ENCODE data around the gene CADM1. TPM values are rescaled to one million over a fixed set of nuclear protein-coding genes. Genes with fewer than 3 reads are reported as not detected.

CADM1 gene
- total and polyA plus RNA-seq, 2 donors (not counting 1 experiment from before 2014, with no cell fraction given): 15.4 to 86.0 TPM

DNA sequence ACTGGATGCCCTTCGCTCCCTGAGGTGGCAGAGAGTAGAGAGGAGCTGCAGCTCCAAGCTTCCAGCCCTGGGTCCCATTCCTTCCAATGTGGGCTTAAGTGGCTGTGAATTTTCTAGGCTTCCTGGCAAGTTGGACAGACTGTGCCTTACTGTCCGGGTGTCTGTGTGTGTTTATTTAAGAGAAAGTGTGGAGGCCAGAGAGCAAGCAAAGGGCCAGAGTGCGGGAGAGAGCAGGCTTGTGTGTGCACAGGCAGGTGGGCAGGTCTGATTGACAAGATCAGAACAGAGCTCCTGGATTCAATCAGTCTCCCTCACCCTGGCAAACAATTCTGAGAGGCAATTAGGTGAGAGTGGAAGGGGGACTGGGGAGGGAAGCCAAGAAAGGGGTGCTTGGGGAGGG lies 347.0 kb downstream of the CADM1 start:
- H3K4me1 ChIP-seq (ENCODE audit: control insufficient read depth, extremely low read depth, insufficient read depth, low read length): no peaks in the 10 kb centered on the region
- H3K4me2 ChIP-seq (ENCODE audit: extremely low read depth, insufficient read depth, low read length): no peak overlapping the region
- no peaks in the 10 kb centered on the region for H3K9me3 ChIP-seq (ENCODE audit: control insufficient read depth, insufficient read depth, low read depth, low read length)

DNA sequence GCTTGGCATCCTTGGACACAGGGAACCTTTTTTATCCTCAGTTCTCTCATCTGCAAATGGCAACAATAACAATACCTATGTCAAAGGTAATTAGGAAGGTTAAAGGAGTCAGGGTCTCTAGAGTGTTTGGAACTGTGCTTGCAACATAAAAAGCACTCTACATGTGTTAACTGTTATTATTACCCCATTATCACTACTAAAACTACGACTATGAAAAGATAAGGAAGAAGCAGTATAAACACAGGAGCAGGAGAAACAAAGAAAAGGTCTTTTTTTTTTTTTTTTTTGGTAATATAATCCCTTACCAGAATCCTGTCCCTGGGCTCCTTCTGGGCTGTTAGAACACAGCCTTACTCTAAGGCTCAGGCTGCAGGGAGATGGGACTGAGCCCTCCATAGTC lies 348.2 kb downstream of the CADM1 start:
- no peak overlapping the region for H3K4me3 ChIP-seq (replicated peaks in 1 of 4; ENCODE audit: control extremely low read depth in 1 of 4, insufficient read depth in 1 of 4, low read depth in 3 of 4, low read length in 4 of 4)
- H3K27me3 ChIP-seq (ENCODE audit: control insufficient read depth, insufficient read depth, low read length): no peaks in the 10 kb centered on the region
- no peak overlapping the region for H3K4me2 ChIP-seq (ENCODE audit: extremely low read depth, insufficient read depth, low read length)
- no peak overlapping the region for H3K27ac ChIP-seq (ENCODE audit: insufficient read depth, low read length)
- no peak for TF ChIP-seq EZH2 (IDR thresholded peaks at IDR 0.05; ENCODE audit: low read length, missing control alignments)
- TF ChIP-seq, protein P1, sequence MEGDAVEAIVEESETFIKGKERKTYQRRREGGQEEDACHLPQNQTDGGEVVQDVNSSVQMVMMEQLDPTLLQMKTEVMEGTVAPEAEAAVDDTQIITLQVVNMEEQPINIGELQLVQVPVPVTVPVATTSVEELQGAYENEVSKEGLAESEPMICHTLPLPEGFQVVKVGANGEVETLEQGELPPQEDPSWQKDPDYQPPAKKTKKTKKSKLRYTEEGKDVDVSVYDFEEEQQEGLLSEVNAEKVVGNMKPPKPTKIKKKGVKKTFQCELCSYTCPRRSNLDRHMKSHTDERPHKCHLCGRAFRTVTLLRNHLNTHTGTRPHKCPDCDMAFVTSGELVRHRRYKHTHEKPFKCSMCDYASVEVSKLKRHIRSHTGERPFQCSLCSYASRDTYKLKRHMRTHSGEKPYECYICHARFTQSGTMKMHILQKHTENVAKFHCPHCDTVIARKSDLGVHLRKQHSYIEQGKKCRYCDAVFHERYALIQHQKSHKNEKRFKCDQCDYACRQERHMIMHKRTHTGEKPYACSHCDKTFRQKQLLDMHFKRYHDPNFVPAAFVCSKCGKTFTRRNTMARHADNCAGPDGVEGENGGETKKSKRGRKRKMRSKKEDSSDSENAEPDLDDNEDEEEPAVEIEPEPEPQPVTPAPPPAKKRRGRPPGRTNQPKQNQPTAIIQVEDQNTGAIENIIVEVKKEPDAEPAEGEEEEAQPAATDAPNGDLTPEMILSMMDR (conservative IDR thresholded peaks at IDR 0.05 in 1 of 2, IDR thresholded peaks at IDR 0.05 in 1 of 2; ENCODE audit: low read depth in 1 of 2, low read length in 2 of 2): no peak
- H4K20me1 ChIP-seq (ENCODE audit: control insufficient read depth, extremely low read depth, insufficient read depth, low read length): no peaks in the 10 kb centered on the region
- H3K4me1 ChIP-seq (ENCODE audit: control insufficient read depth, extremely low read depth, insufficient read depth, low read length): no peaks in the 10 kb centered on the region
- H3K79me2 ChIP-seq (ENCODE audit: control insufficient read depth, insufficient read depth, low read length): no peaks in the 10 kb centered on the region
- H3K36me3 ChIP-seq (ENCODE audit: control insufficient read depth, insufficient read depth, low read length): no peaks in the 10 kb centered on the region
- no peak overlapping the region for H2AFZ ChIP-seq (ENCODE audit: low read length)
- no peaks in the 10 kb centered on the region for H3K9me3 ChIP-seq (ENCODE audit: control insufficient read depth, insufficient read depth, low read depth, low read length)
- no peak overlapping the region for H3K9ac ChIP-seq (ENCODE audit: insufficient read depth, low read length)
- no peak for DNase-seq (ENCODE audit: low read depth in 2 of 2)

More for the DNA sequence above, 347.0 kb downstream of the CADM1 start:
- TF ChIP-seq, protein P1 (conservative IDR thresholded peaks at IDR 0.05 in 1 of 2, IDR thresholded peaks at IDR 0.05 in 1 of 2; ENCODE audit: low read depth in 1 of 2, low read length in 2 of 2): no peak
- TF ChIP-seq EZH2 (IDR thresholded peaks at IDR 0.05; ENCODE audit: low read length, missing control alignments): no peak
- H3K4me3 ChIP-seq (replicated peaks in 1 of 4; ENCODE audit: control extremely low read depth in 1 of 4, insufficient read depth in 1 of 4, low read depth in 3 of 4, low read length in 4 of 4): no peak overlapping the region
- no peaks in the 10 kb centered on the region for H3K27me3 ChIP-seq (ENCODE audit: control insufficient read depth, insufficient read depth, low read length)
- H4K20me1 ChIP-seq (ENCODE audit: control insufficient read depth, extremely low read depth, insufficient read depth, low read length): no peaks in the 10 kb centered on the region
- H3K9ac ChIP-seq (ENCODE audit: insufficient read depth, low read length): no peak overlapping the region
- H2AFZ ChIP-seq (ENCODE audit: low read length): no peak overlapping the region
- H3K27ac ChIP-seq (ENCODE audit: insufficient read depth, low read length): no peak overlapping the region
- no peaks in the 10 kb centered on the region for H3K36me3 ChIP-seq (ENCODE audit: control insufficient read depth, insufficient read depth, low read length)
- no peaks in the 10 kb centered on the region for H3K79me2 ChIP-seq (ENCODE audit: control insufficient read depth, insufficient read depth, low read length)
- no peak for DNase-seq (ENCODE audit: low read depth in 2 of 2)

DNA sequence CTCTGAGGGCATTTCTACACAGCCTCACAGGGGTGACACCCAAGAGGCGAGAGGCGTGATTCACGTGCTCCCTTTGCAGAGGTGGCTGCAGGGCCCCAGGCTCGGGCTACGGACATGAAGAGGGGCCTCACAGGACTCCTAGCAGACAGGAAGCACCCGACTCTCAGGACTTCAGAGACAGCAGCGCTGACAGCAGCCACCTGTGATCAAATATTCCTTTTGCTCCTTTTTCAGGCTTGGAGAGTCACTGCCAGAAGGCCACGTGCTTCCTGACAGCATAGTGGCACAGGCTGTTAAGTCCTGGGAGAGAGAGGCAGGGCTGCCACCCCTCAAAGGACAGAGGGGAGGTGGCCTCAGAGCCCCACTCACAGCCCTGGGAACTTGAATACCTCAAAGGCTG lies 348.9 kb downstream of the CADM1 start:
- H3K79me2 ChIP-seq (ENCODE audit: control insufficient read depth, insufficient read depth, low read length): no peaks in the 10 kb centered on the region
- H3K9ac ChIP-seq (ENCODE audit: insufficient read depth, low read length): no peak overlapping the region
- TF ChIP-seq, protein P1 (conservative IDR thresholded peaks at IDR 0.05 in 1 of 2, IDR thresholded peaks at IDR 0.05 in 1 of 2; ENCODE audit: low read depth in 1 of 2, low read length in 2 of 2): no peak
- no peak for TF ChIP-seq EZH2 (IDR thresholded peaks at IDR 0.05; ENCODE audit: low read length, missing control alignments)
- no peak overlapping the region for H3K27ac ChIP-seq (ENCODE audit: insufficient read depth, low read length)
- no peak overlapping the region for H2AFZ ChIP-seq (ENCODE audit: low read length)
- DNase-seq (ENCODE audit: low read depth in 2 of 2): no peak
- H3K4me2 ChIP-seq (ENCODE audit: extremely low read depth, insufficient read depth, low read length): no peak overlapping the region
- no peak overlapping the region for H3K4me3 ChIP-seq (replicated peaks in 1 of 4; ENCODE audit: control extremely low read depth in 1 of 4, insufficient read depth in 1 of 4, low read depth in 3 of 4, low read length in 4 of 4)
- no peaks in the 10 kb centered on the region for H4K20me1 ChIP-seq (ENCODE audit: control insufficient read depth, extremely low read depth, insufficient read depth, low read length)
- no peaks in the 10 kb centered on the region for H3K27me3 ChIP-seq (ENCODE audit: control insufficient read depth, insufficient read depth, low read length)
- H3K4me1 ChIP-seq (ENCODE audit: control insufficient read depth, extremely low read depth, insufficient read depth, low read length): no peaks in the 10 kb centered on the region
- H3K36me3 ChIP-seq (ENCODE audit: control insufficient read depth, insufficient read depth, low read length): no peaks in the 10 kb centered on the region
- no peaks in the 10 kb centered on the region for H3K9me3 ChIP-seq (ENCODE audit: control insufficient read depth, insufficient read depth, low read depth, low read length)
